K562 (cell line): Measurements from ENCODE around the gene TNPO2. TPM values are rescaled to one million over a fixed set of nuclear protein-coding genes. Genes with fewer than 3 reads are reported as not detected.

Source experiments
- BRCA1 ChIP-seq, 2 experiments: fragments of 450-650 bp in 1 of 2; sonication (generic) in 1 of 2; formaldehyde crosslinking in 1 of 2; IDR thresholded peaks; 2 replicates each; pipeline versions ENCODE4 v1.5.0 to v1.6.1; 2017 to 2020; ENCODE audit warnings: mild to moderate bottlenecking in 1 of 2, missing genetic modification reagents in 1 of 2
- CBX2 ChIP-seq: fragments of 200-600 bp; sonication (generic); IDR thresholded peaks from one replicate; pipeline ENCODE4 v1.6.1; 2012; ENCODE audit warnings: mild to moderate bottlenecking, low read length, inconsistent platforms; ENCODE audit not compliant: insufficient read depth, poor library complexity, severe bottlenecking
- CLOCK ChIP-seq: fragments of 250-450 bp; sonication (Bioruptor Pico); IDR thresholded peaks from 2 replicates; pipeline ENCODE4 v1.4.0; 2020; ENCODE audit warnings: mild to moderate bottlenecking, moderate library complexity, borderline replicate concordance
- CTBP1 ChIP-seq: fragments of 450-650 bp; IDR thresholded peaks from 2 replicates; pipeline ENCODE4 v1.6.1; 2016; ENCODE audit warnings: borderline replicate concordance
- ELF4 ChIP-seq: fragments of 450-650 bp; formaldehyde crosslinking; IDR thresholded peaks from 2 replicates; pipeline ENCODE4 v1.4.0; 2022; ENCODE audit warnings: missing genetic modification characterization
- FUS ChIP-seq: fragments of 200-400 bp; formaldehyde crosslinking; optimal IDR thresholded peaks from 2 replicates; pipeline ENCODE3; 2017; ENCODE audit warnings: low read depth, low read length
- IRF9 ChIP-seq: fragments of 450-650 bp; IDR thresholded peaks from 2 replicates; pipeline ENCODE4 v1.6.1; 2016; ENCODE audit warnings: missing biosample characterization, missing genetic modification characterization
- KAT2B ChIP-seq: IDR thresholded peaks from one replicate; pipeline ENCODE4 v1.6.1; 2012; ENCODE audit warnings: low read depth, mild to moderate bottlenecking, control low read depth, inconsistent platforms, low read length, moderate library complexity
- MECOM ChIP-seq: fragments of 250-450 bp; sonication (Bioruptor Pico); IDR thresholded peaks from 2 replicates; pipeline ENCODE4 v1.8.0; 2022; ENCODE audit warnings: inconsistent platforms
- NFATC3 ChIP-seq: fragments of 450-650 bp; IDR thresholded peaks from 2 replicates; pipeline ENCODE4 v1.6.1; 2017; ENCODE audit warnings: mild to moderate bottlenecking
- NKRF ChIP-seq: fragments of 450-650 bp; IDR thresholded peaks from 2 replicates; pipeline ENCODE4 v1.6.1; 2016; ENCODE audit warnings: borderline replicate concordance
- PBX2 ChIP-seq, 2 experiments: IDR thresholded peaks in 1 of 2; conservative IDR thresholded peaks in 1 of 2; 2 replicates each; pipeline ENCODE4 v1.6.1; 2016; ENCODE audit warnings: low read depth in 2 of 2, mild to moderate bottlenecking in 1 of 2, missing compliant biosample characterization in 1 of 2, missing genetic modification characterization in 1 of 2, moderate library complexity in 1 of 2
- PRPF4 ChIP-seq: fragments of 200-400 bp; formaldehyde crosslinking; IDR thresholded peaks from one replicate; pipeline ENCODE4 v1.6.1; 2017; ENCODE audit warnings: low read length, low read depth, mild to moderate bottlenecking; ENCODE audit not compliant: insufficient read depth, poor library complexity, severe bottlenecking
- TRIM28 ChIP-seq: fragments of 450-650 bp; IDR thresholded peaks from 2 replicates; pipeline ENCODE4 v1.6.1; 2017
- ZC3H11A ChIP-seq: IDR thresholded peaks from 2 replicates; pipeline ENCODE4 v1.6.1; 2012; ENCODE audit warnings: low read depth, low read length, improper control_type of control experiment
- ZNF239 ChIP-seq: fragments of 250-450 bp; sonication (Bioruptor Pico); IDR thresholded peaks from 2 replicates; pipeline ENCODE4 v1.4.0; 2020; ENCODE audit warnings: mild to moderate bottlenecking
- polyA plus RNA-seq, 8 experiments: library from polyadenylated mRNA; depleted of rRNA in 4 of 8; stranded (reverse) in 5 of 8; unstranded in 3 of 8; fragments of >200 nt; fragmentation: Nextera tagmentation in 2 of 8; fragmentation: Illumina TruSeq in 1 of 8; extraction: Ambion mirVana in 2 of 8; extraction: Trizol in 1 of 8; gene quantifications; 2 replicates each; pipeline versions ENCODE4 v1.2.1 to v1.2.3, GENCODE V29; 2011 to 2014; ENCODE audit warnings: inconsistent platforms in 1 of 8, missing spikeins in 1 of 8
- total RNA-seq, 7 experiments: library from RNA; depleted of rRNA in 6 of 7; stranded (reverse); fragments of >200 nt in 6 of 7; fragmentation: Illumina TruSeq in 2 of 7; extraction: Trizol in 2 of 7; gene quantifications; 2 replicates each; pipeline versions ENCODE4 v1.2.1 to v1.2.3, GENCODE V29; 2011 to 2021; ENCODE audit warnings: low replicate concordance in 1 of 7

The TNPO2 gene
- total and polyA plus RNA-seq, 9 of the 15 experiments (the other 6 are each of a cell fraction or from before 2014, with no cell fraction given) = 6.0 to 126 (median 53.8) TPM

GRCh38 chr19:12722566-12723380 is 959 bp downstream of the TNPO2 start (continued):
- TF ChIP-seq CLOCK (CRISPR knock-in tag) (no peak), TRIM28 (no peak), PBX2 (CRISPR knock-in tag; IDR thresholded peaks at IDR 0.05; ENCODE audit: low read depth) (no peak), PBX2 (tag; conservative IDR thresholded peaks at IDR 0.05; ENCODE audit: low read depth) (no peak), IRF9 (tag) (no peak), NFATC3 (no peak), NKRF (peak; percentile 58; the same call in 1 of the 2 replicates), CBX2 (no peak), KAT2B (no peak), ZNF239 (no peak), ZC3H11A (no peak), CTBP1 (no peak; the same call in 1 of the 2 replicates), MECOM (CRISPR knock-in tag) (no peak), BRCA1 (IDR thresholded peaks at IDR 0.05) (no peak), BRCA1 (CRISPR knock-in tag; IDR thresholded peaks at IDR 0.05) (no peak), ELF4 (CRISPR knock-in tag) (0 out of 2 replicates have a peak, but pooled peaks have one; percentile 59), PRPF4 (no peak), FUS (no peak)
